T-cell (primary cell): Measurements from ENCODE around the gene AGO3. TPM values are rescaled to one million over a fixed set of nuclear protein-coding genes. Genes with fewer than 3 reads are reported as not detected.

ENCODE experiments used
- ATAC-seq, 4 experiments: fragments of 200-7000 bp in 3 of 4; fragments of 150-1000 bp in 1 of 4; cut with Tn5 transposase; replicated peaks in 1 of 4; 1 replicate in 3 of 4; 2 replicates in 1 of 4; pipeline ENCODE4 v1.10.0; 2021; ENCODE audit warnings: moderate library complexity in 3 of 4, mild to moderate bottlenecking in 2 of 4, moderate number of reproducible peaks in 1 of 4
- CTCF ChIA-PET, 2 donors: fragments of 300-600 bp; sonication (Branson Sonifier 250); formaldehyde crosslinking; loops; one replicate each; lab custom pipeline; 2022; ENCODE audit warnings: antibody characterized with exemption in 2 of 2; lab: Charles Lee
- POLR2A ChIA-PET, 2 donors: fragments of 300-600 bp; sonication (Branson Sonifier 250); formaldehyde crosslinking; loops; one replicate each; lab custom pipeline; 2022; ENCODE audit warnings: antibody characterized with exemption in 2 of 2; lab: Charles Lee
- DNase-seq, 35 experiments: peaks; one replicate each; pipeline versions ENCODE4 v3.0.0 to v3.0.0-alpha.2; 2013 to 2023
- H3K27ac ChIP-seq: one replicate; pipeline ENCODE4 v1.5.1; 2013; ENCODE audit warnings: low read length
- H3K27me3 ChIP-seq, 2 experiments: replicated peaks in 1 of 2; 1 replicate in 1 of 2; 2 replicates in 1 of 2; pipeline versions ENCODE4 v1.6.1 to v1.7.0; 2013; ENCODE audit warnings: low read length in 1 of 2, mixed read lengths in 1 of 2; ENCODE audit not compliant: control insufficient read depth in 2 of 2, insufficient read depth in 2 of 2; ENCODE audit errors: extremely low read depth in 1 of 2
- H3K36me3 ChIP-seq, 2 donors: 1 replicate in 1 of 2; 2 replicates in 1 of 2; pipeline versions ENCODE4 v1.6.1 to v1.7.0; 2013; ENCODE audit warnings: low read length in 1 of 2; ENCODE audit not compliant: control insufficient read depth in 2 of 2, insufficient read depth in 1 of 2; ENCODE audit errors: extremely low read depth in 1 of 2
- H3K4me1 ChIP-seq, 2 experiments: 1 replicate in 1 of 2; 2 replicates in 1 of 2; pipeline versions ENCODE4 v1.6.1 to v1.7.0; 2013; ENCODE audit warnings: low read length in 2 of 2, mixed read lengths in 1 of 2; ENCODE audit not compliant: insufficient read depth in 2 of 2, control insufficient read depth in 1 of 2; ENCODE audit errors: extremely low read depth in 1 of 2
- H3K4me3 ChIP-seq, 2 donors: 1 replicate in 1 of 2; 2 replicates in 1 of 2; pipeline versions ENCODE4 v1.5.1 to v1.7.0; 2013; ENCODE audit warnings: mild to moderate bottlenecking in 2 of 2, low read length in 1 of 2, moderate library complexity in 1 of 2; ENCODE audit not compliant: control insufficient read depth in 1 of 2; ENCODE audit errors: extremely low read depth in 1 of 2
- H3K9me3 ChIP-seq: 2 replicates; pipeline ENCODE4 v1.7.0; 2013
- H3K27ac Mint-ChIP-seq, 2 donors: one replicate each; pipeline ENCODE4 v1.8.0; 2020 to 2021; ENCODE audit warnings: mild to moderate bottlenecking in 2 of 2, mixed read lengths in 2 of 2
- H3K27me3 Mint-ChIP-seq, 2 donors: one replicate each; pipeline ENCODE4 v1.8.0; 2021 to 2022; ENCODE audit warnings: mixed read lengths in 2 of 2
- H3K36me3 Mint-ChIP-seq: one replicate; pipeline ENCODE4 v1.8.0; 2021; ENCODE audit warnings: mixed read lengths
- H3K4me1 Mint-ChIP-seq, 3 donors: one replicate each; pipeline ENCODE4 v1.8.0; 2020 to 2022; ENCODE audit warnings: mixed read lengths in 3 of 3, mild to moderate bottlenecking in 1 of 3
- H3K4me3 Mint-ChIP-seq, 3 donors: one replicate each; pipeline ENCODE4 v1.8.0; 2020 to 2022; ENCODE audit warnings: mild to moderate bottlenecking in 3 of 3, mixed read lengths in 3 of 3, moderate library complexity in 3 of 3
- H3K9me3 Mint-ChIP-seq, 3 donors: one replicate each; pipeline ENCODE4 v1.8.0; 2020 to 2022; ENCODE audit warnings: mixed read lengths in 3 of 3
- WGBS: methylation state at CpG from one replicate; pipeline ENCODE4 v1.1.5; 2013; ENCODE audit warnings: missing lambda C conversion rate; ENCODE audit not compliant: insufficient coverage; 5-methylcytosine and 5-hydroxymethylcytosine counted together
- total RNA-seq, 35 experiments: library from RNA in 6 of 35; stranded (reverse) in 6 of 35; fragments of 120-200 nt in 1 of 35; gene quantifications; one replicate each; pipeline versions ENCODE4 v1.2.1 to v1.2.4 and lab custom pipeline; 2013 to 2026

The AGO3 gene
- total RNA-seq, 5 donors from 2014 or later (not counting 1 experiment from before 2014, with no cell fraction given), result 33.4 to 44.0 (median 37.5) TPM

DNA sequence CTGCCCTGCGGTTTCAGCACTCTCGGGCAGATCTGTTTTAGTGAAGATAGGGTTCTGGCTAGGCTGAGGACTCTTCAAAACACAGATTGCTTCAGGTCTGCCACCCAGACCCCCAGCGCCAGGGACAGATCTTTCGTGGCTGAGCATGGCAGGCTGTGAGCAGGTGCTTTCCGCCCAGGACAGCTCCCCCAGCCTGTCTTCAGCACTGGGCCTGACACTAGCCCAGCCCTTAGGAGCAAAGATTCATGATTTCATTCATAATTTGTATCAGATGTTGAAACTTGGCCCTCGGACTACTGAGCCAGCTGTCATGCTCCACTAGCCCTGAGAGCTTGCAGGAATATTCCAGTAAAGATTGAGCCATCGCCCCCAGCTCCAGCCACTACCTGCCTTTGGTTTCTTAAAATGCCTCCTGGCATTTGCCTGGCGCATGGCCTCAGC lies 163.7 kb downstream of the AGO3 start:
- no peak overlapping the region for H3K27ac ChIP-seq
- CTCF ChIA-PET, result interaction anchor here (1.1 to 1.5 kb wide), 2 partner anchors 94 to 130 kb away, joined by 3 to 4 read pairs; partner anchors contain the start of gene THRAP3 (in 1 of the 2)
- peaks cover 6 to 52% of the 10 kb centered on the region in 2 donors for H3K36me3 ChIP-seq
- H3K9me3 Mint-ChIP-seq, result no peaks in the 10 kb centered on the region
- whole genome bisulfite sequencing, result 91% methylated on average over 7 of the region's 8 CpGs
- ATAC-seq (no peak), DNase-seq (no peak)
- H3K27ac Mint-ChIP-seq, result no peak overlapping the region
- no peaks in the 10 kb centered on the region for H3K9me3 ChIP-seq
- no peaks in the 10 kb centered on the region for H3K27me3 Mint-ChIP-seq
- H3K4me1 Mint-ChIP-seq, result peaks cover 12 to 20% (median 17%) of the 10 kb centered on the region in 3 donors
- POLR2A ChIA-PET, result interaction anchor here in 1 of 2 donors (0.6 kb wide), 1 partner anchor 216 kb away, joined by 3 read pairs; no protein-coding TSS in a partner anchor
- H3K27me3 ChIP-seq, result no peaks in the 10 kb centered on the region
- no peak overlapping the region for H3K4me3 Mint-ChIP-seq
- peaks cover 14% of the 10 kb centered on the region for H3K36me3 Mint-ChIP-seq
- no peak overlapping the region for H3K4me3 ChIP-seq
- H3K4me1 ChIP-seq, result peaks cover 3 to 28% of the 10 kb centered on the region in 2 experiments

DNA sequence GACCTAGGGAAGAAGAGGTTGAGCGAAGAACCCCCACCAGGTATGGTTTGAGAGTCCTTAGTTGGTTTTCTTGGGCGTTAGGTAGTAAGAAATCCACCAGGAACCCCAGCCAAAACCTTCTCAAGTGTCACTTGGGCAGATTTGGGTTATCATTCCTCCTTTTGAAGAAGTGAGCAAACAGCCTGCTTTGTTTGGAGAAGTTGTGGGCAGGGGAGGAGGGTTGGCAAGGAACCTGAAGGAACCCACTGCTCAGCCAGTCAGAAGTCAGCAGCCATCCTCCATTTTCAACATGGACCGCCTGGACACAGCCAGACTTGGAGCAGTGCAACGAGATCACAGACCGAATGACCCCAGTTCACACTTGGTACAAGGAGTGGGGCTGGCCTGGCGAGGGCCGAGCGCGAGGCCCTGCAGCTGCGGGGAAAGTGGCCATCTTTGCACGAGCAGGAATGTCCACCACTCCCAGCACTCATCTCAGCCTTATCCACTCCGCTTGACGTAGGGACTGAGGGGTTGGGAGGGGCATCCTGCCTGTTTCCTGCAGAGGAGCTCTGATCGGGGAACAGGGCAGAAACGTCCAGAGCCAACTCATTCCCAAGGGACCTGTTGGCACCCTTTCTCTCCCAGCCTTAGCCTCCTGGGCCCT lies 165.0 kb downstream of the AGO3 start:
- WGBS, result 100% methylated on average over 8 of the region's 15 CpGs
- Mint-ChIP-seq H3K27ac (no peak overlapping the region), H3K4me1 (peaks cover 5 to 18% (median 13%) of the 10 kb centered on the region in 3 donors), H3K9me3 (no peaks in the 10 kb centered on the region), H3K4me3 (no peak overlapping the region), H3K27me3 (no peaks in the 10 kb centered on the region), H3K36me3 (peaks cover 14% of the 10 kb centered on the region)
- no peak overlapping the region for H3K27ac ChIP-seq
- ATAC-seq, result no peak
- H3K4me3 ChIP-seq, result no peak overlapping the region
- ChIA-PET POLR2A (no interaction called here), CTCF (interaction anchor here (0.7 to 1.1 kb wide), 2 partner anchors 14 to 129 kb away, joined by 3 read pairs; partner anchors contain the start of gene THRAP3 (in 1 of the 2))
- peaks cover 0 to 23% of the 10 kb centered on the region in 2 experiments for H3K4me1 ChIP-seq
- DNase-seq, result no peak
- H3K36me3 ChIP-seq, result peaks cover 6 to 52% of the 10 kb centered on the region in 2 donors
- no peaks in the 10 kb centered on the region for H3K27me3 ChIP-seq
- no peaks in the 10 kb centered on the region for H3K9me3 ChIP-seq

DNA sequence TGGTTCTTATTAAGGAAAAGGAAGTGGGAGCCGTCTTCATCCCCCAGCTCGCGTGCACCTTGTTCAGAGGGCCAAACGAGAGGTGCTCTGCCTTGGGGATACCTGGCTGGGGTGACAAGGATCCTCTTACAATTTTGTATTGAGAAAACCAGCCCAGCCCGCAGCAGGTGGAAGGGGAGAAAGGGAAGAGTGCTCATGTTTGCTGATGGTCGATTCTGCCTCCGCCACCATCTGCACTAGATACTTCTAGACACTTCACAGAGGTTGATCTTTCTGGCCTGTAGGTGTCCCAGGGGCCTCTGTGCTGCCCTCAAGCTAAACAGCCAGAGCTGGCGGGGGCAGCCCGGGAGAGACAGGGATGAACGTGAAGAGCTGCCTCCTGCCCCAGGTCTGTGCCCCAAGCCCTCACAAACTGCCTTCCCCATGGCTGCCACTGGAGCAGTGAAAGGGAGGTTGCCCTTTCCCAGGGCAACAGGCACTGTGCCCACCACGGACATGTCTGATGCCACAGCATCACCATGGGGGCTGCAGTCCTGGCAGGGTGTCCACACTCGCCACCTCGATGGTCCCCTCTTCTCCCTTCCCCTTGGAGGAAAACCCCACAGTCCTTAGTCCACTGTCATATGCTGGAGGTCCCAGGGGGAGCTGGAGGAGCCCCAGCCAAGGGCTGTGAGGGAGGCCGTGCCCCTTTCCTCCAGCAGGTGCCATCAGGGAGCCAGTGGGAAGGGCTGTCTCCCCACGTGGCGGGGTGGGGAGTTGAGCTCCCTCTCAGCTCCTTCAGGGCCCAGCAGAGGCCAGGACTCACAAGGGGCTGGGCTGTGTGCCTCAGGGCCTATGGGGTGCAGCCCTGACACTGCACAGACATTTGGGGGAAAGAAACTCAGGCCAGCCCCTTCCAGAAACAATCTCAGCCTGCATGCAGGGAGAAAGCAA lies 165.9 kb downstream of the AGO3 start:
- no peak for DNase-seq
- H3K36me3 ChIP-seq, result peaks cover 2 to 45% of the 10 kb centered on the region in 2 donors
- no peak overlapping the region for H3K27ac ChIP-seq
- no peak overlapping the region for H3K4me3 ChIP-seq
- ChIA-PET CTCF (interaction anchor here (0.8 to 1.0 kb wide), 2 partner anchors 189 kb away, joined by 3 to 5 read pairs; no protein-coding TSS in a partner anchor), POLR2A (interaction anchor here in 1 of 2 donors (0.6 kb wide), 2 partner anchors 213 to 290 kb away, joined by 3 read pairs; no protein-coding TSS in a partner anchor)
- H3K27me3 ChIP-seq, result no peaks in the 10 kb centered on the region
- Mint-ChIP-seq H3K9me3 (no peaks in the 10 kb centered on the region), H3K4me3 (no peak overlapping the region), H3K27me3 (no peaks in the 10 kb centered on the region), H3K36me3 (peaks cover 14% of the 10 kb centered on the region), H3K4me1 (peaks cover 0 to 15% (median 6%) of the 10 kb centered on the region in 3 donors), H3K27ac (no peak overlapping the region)
- peaks cover 0 to 14% of the 10 kb centered on the region in 2 experiments for H3K4me1 ChIP-seq
- ATAC-seq, result no peak
- WGBS, result 84% methylated on average over 9 of the region's 16 CpGs
- H3K9me3 ChIP-seq, result no peaks in the 10 kb centered on the region

DNA sequence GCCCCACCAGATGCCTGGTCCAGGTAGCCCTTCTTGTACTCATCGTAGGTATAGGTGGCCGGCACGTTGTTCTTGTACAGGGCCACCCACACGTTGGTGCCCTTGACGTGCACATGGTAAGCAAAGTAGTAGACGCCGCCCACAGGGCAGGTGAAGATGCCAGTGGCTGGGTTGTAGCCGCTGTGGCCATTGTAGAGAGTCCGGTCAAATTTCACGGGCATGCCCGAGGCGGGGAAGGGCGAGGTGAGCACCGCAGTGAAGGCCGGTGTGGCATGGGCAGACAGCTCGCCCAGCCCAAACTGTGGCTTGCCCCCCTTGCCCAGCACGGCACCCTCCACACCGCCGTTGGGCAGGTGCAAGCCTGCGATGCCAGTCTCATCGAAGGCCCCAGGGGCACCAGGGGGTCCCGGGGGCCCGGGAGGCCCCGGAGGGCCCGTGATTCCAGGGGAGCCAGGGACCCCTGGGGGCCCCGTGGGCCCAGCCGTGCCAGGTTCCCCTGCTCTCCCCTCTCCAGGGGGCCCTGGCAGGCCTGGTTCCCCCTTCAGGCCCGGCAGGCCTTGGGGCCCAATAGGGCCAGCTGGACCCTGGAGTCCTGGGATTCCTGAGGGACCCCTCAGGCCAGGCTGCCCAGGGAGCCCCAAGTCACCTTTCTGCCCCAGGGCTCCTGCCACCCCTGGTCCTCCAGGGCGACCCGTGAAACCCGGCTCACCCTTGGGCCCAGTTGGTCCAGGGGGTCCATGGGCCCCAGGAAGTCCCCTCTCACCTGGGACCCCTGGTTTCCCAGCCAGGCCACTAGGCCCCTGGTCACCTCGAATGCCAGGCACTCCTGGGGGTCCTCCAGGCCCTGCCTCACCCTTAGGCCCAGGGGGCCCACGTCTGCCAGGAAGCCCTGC lies 167.0 kb downstream of the AGO3 start:
- CTCF ChIA-PET, result interaction anchor here in 1 of 2 donors (0.6 to 1.0 kb wide), 2 partner anchors 11 to 188 kb away, joined by 3 to 5 read pairs; no protein-coding TSS in a partner anchor
- Histone ChIP-seq H3K27ac (no peak overlapping the region), H3K4me3 (no peak overlapping the region), H3K9me3 (no peaks in the 10 kb centered on the region), H3K36me3 (peaks cover 2 to 33% of the 10 kb centered on the region in 2 donors), H3K27me3 (no peaks in the 10 kb centered on the region), H3K4me1 (peaks cover 0 to 13% of the 10 kb centered on the region in 2 experiments)
- POLR2A ChIA-PET, result interaction anchor here in 1 of 2 donors (0.6 kb wide), 1 partner anchor 212 kb away, joined by 3 read pairs; no protein-coding TSS in a partner anchor
- no peak overlapping the region for H3K27ac Mint-ChIP-seq
- no peak overlapping the region for H3K4me3 Mint-ChIP-seq
- no peak for DNase-seq
- ATAC-seq, result no peak
- peaks cover 0 to 9% (median 2%) of the 10 kb centered on the region in 3 donors for H3K4me1 Mint-ChIP-seq
- H3K36me3 Mint-ChIP-seq, result peaks cover 5% of the 10 kb centered on the region
- H3K9me3 Mint-ChIP-seq, result no peaks in the 10 kb centered on the region
- H3K27me3 Mint-ChIP-seq, result no peaks in the 10 kb centered on the region
- WGBS, result 96% methylated on average over 32 of the region's 33 CpGs

DNA sequence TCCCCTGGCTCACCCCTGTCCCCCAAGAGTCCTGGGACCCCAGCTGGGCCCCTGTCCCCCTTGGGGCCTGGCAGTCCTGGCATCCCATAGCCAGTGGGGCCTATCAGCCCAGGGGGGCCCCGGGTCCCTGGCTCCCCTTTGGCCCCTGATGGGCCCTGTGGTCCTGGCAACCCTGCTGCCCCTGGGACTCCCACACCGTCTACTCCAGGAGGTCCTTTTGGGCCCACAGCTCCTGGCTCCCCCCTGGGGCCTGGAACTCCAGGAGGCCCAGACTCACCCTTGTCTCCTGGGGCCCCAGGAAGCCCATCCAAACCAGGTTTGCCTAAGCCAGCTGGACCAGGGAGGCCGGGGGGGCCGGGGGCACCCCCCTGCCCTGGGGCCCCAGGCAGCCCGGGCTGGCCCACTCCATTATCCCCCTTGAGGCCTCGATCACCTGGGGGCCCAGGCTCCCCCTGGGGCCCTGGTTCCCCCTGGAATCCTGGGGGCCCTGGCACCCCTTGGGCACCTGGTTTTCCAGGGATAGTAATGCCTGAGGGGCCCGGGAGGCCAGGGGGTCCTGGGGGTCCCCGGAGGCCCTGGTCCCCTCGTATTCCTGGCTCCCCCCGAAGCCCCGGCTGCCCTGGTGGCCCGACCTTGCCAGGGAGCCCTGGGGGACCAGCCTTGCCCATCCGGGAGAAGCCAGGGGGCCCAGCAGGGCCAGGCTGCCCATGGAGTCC lies 167.9 kb downstream of the AGO3 start:
- no peak overlapping the region for H3K27ac ChIP-seq
- ATAC-seq (no peak), DNase-seq (no peak)
- Mint-ChIP-seq H3K27me3 (no peaks in the 10 kb centered on the region), H3K36me3 (no peaks in the 10 kb centered on the region), H3K9me3 (no peaks in the 10 kb centered on the region), H3K4me3 (no peak overlapping the region), H3K27ac (no peak overlapping the region), H3K4me1 (peaks cover 0 to 9% (median 2%) of the 10 kb centered on the region in 3 donors)
- H3K36me3 ChIP-seq, result peaks cover 2 to 24% of the 10 kb centered on the region in 2 donors
- ChIA-PET CTCF (interaction anchor here in 1 of 2 donors (0.6 kb wide), 1 partner anchor 12 kb away, joined by 3 read pairs; no protein-coding TSS in a partner anchor), POLR2A (no interaction called here)
- H3K27me3 ChIP-seq, result no peaks in the 10 kb centered on the region
- H3K9me3 ChIP-seq, result no peaks in the 10 kb centered on the region
- 82% methylated on average over 13 of the region's 13 CpGs for WGBS
- peaks cover 0 to 8% of the 10 kb centered on the region in 2 experiments for H3K4me1 ChIP-seq
- H3K4me3 ChIP-seq, result no peak overlapping the region
